ENCODE data around the gene KRTAP5-2. TPM values are rescaled to one million over a fixed set of nuclear protein-coding genes. Genes with fewer than 3 reads are reported as not detected.

Gene KRTAP5-2
- total RNA-seq, 1 experiment from 2014 or later, result not detected

GRCh38 chr11:1629326-1630185 lies 31.5 kb upstream of the KRTAP5-2 start, which contains the start of gene KRTAP5-5:
KRTAP5-5 (plus strand) TSS chr11:1629775; CDS start chr11:1629841, 66 bp downstream.
- no peaks in the 10 kb centered on the region for H3F3A ChIP-seq (ENCODE audit: low read length, unreplicated experiment)
- H3K79me2 ChIP-seq (ENCODE audit: low read length), result no peaks in the 10 kb centered on the region
- H3K9ac ChIP-seq (ENCODE audit: low read length), result no peak within 1 kb of the TSS
- no peak for DNase-seq
- H3K4me3 ChIP-seq (ENCODE audit: low read length), result no peak within 1 kb of the TSS
- no peak for ATAC-seq
- no peaks in the 10 kb centered on the region for H3K4me1 ChIP-seq (ENCODE audit: insufficient read depth, low read length)
- peaks cover 48% of the 10 kb centered on the region for H3K27me3 ChIP-seq (ENCODE audit: low read length)
- H3K36me3 ChIP-seq (ENCODE audit: low read depth, low read length), result no peaks in the 10 kb centered on the region
- BruUV-seq (replicated peaks), result no TSS peak
- no peak within 1 kb of the TSS for H3K4me2 ChIP-seq (ENCODE audit: low read length)
- ChIA-PET POLR2A (ENCODE audit: unreplicated experiment) (interaction anchor here (0.6 kb wide), 1 partner anchor 40 kb away, joined by 3 read pairs; no protein-coding TSS in a partner anchor), CTCF (no interaction called here)
- H4K20me1 ChIP-seq (ENCODE audit: low read length), result no peaks in the 10 kb centered on the region
- H3K27ac ChIP-seq (ENCODE audit: low read length), result no peak within 1 kb of the TSS
- no peak within 1 kb of the TSS for H2AFZ ChIP-seq (ENCODE audit: low read length)
- intact Hi-C loops (cut with micrococcal nuclease), result no loop called here
- TF ChIP-seq EZH2phosphoT487 (IDR thresholded peaks at IDR 0.05; ENCODE audit: borderline replicate concordance, low read length) (no peak), CTCF (conservative IDR thresholded peaks at IDR 0.05; ENCODE audit: low read depth, low read length) (no peak), EZH2 (IDR thresholded peaks at IDR 0.05; ENCODE audit: low read length, unreplicated experiment) (no peak)
- no peaks in the 10 kb centered on the region for H3K9me3 ChIP-seq (ENCODE audit: low read length)
- no peaks in the 10 kb centered on the region for H3K9me2 ChIP-seq (replicated peaks; ENCODE audit: low read length)

GRCh38 chr11:1628506-1629325 lies 30.6 kb upstream of the KRTAP5-2 start:
- Histone ChIP-seq H3K9me2 (replicated peaks; ENCODE audit: low read length) (no peaks in the 10 kb centered on the region), H3K36me3 (ENCODE audit: low read depth, low read length) (no peaks in the 10 kb centered on the region), H3K4me1 (ENCODE audit: insufficient read depth, low read length) (no peaks in the 10 kb centered on the region), H3K9me3 (ENCODE audit: low read length) (no peaks in the 10 kb centered on the region), H3K79me2 (ENCODE audit: low read length) (no peaks in the 10 kb centered on the region), H2AFZ (ENCODE audit: low read length) (no peak overlapping the region), H3F3A (ENCODE audit: low read length, unreplicated experiment) (no peaks in the 10 kb centered on the region), H3K4me3 (ENCODE audit: low read length) (no peak overlapping the region), H4K20me1 (ENCODE audit: low read length) (no peaks in the 10 kb centered on the region), H3K27me3 (ENCODE audit: low read length) (peaks cover 40% of the 10 kb centered on the region), H3K27ac (ENCODE audit: low read length) (no peak overlapping the region), H3K9ac (ENCODE audit: low read length) (no peak overlapping the region), H3K4me2 (ENCODE audit: low read length) (no peak overlapping the region)
- POLR2A ChIA-PET (ENCODE audit: unreplicated experiment), result no interaction called here
- CTCF ChIA-PET, result no interaction called here
- intact Hi-C loops (cut with micrococcal nuclease), result no loop called here
- BruUV-seq (replicated peaks), result no TSS peak
- DNase-seq, result peak; percentile 47
- TF ChIP-seq EZH2phosphoT487 (IDR thresholded peaks at IDR 0.05; ENCODE audit: borderline replicate concordance, low read length), result no peak
- TF ChIP-seq CTCF (conservative IDR thresholded peaks at IDR 0.05; ENCODE audit: low read depth, low read length), result peak; percentile 88
- ATAC-seq, result peak; percentile 86

Data from PC-3 (cell line).